ENCODE results near the gene RGS3. TPM values are rescaled to one million over a fixed set of nuclear protein-coding genes. Genes with fewer than 3 reads are reported as not detected.
A peak's percentile ranks its signal among the peaks of the same experiment; 100 is the strongest.

The RGS3 gene
- total RNA-seq, 1 experiment from 2014 or later = 71.1 TPM

- DNase-seq = peak; percentile 30 to 55
- Mint-ChIP-seq H3K9me3 (ENCODE audit: unreplicated experiment) (no peaks in the 10 kb centered on the region), H3K36me3 (ENCODE audit: insufficient read depth, unreplicated experiment) (peaks cover 96% of the 10 kb centered on the region), H3K27me3 (ENCODE audit: insufficient read depth, unreplicated experiment) (no peaks in the 10 kb centered on the region), H3K27ac (ENCODE audit: unreplicated experiment) (peak overlapping the region; percentile 77), H3K4me3 (ENCODE audit: unreplicated experiment) (peak overlapping the region; percentile 45), H3K4me1 (ENCODE audit: low read depth, unreplicated experiment) (peaks cover 25% of the 10 kb centered on the region)
- Histone ChIP-seq H3K36me3 (ENCODE audit: control insufficient read depth, insufficient read depth, low read length) (peaks cover 7% of the 10 kb centered on the region), H3K9me3 (no peaks in the 10 kb centered on the region), H3K27me3 (replicated peaks; ENCODE audit: control insufficient read depth, insufficient read depth, low read length) (no peaks in the 10 kb centered on the region), H3K4me1 (peaks cover 28% of the 10 kb centered on the region), H3K4me3 (ENCODE audit: low read depth, low read length) (no peak overlapping the region)
- ChIA-PET POLR2A (interaction anchor here (0.6 kb wide), 1 partner anchor 9 kb away, joined by 3 read pairs; no protein-coding TSS in a partner anchor), CTCF (no interaction called here)
- intact Hi-C loops (cut with micrococcal nuclease; ENCODE audit: unreplicated experiment) = loop anchor here (5.0 to 10.0 kb wide), 2 partner anchors 57 to 135 kb away; partner anchors contain the start of gene RGS3
- no peak for TF ChIP-seq CTCF (IDR thresholded peaks at IDR 0.05; ENCODE audit: insufficient read depth in 1 of 2, low read depth in 1 of 2, low read length in 1 of 2, severe bottlenecking in 1 of 2, unreplicated experiment in 1 of 2)
- no TSS peak for BruUV-seq (replicated peaks)
Observed at GRCh38 chr9:113519426-113520108, 56.0 kb downstream of the RGS3 start.

GRCh38 chr9:113520109-113520642, 56.6 kb downstream of the RGS3 start:
- H3K9me3 ChIP-seq = no peaks in the 10 kb centered on the region
- Mint-ChIP-seq H3K4me3 (ENCODE audit: unreplicated experiment) (peak overlapping the region; percentile 45), H3K4me1 (ENCODE audit: low read depth, unreplicated experiment) (peaks cover 25% of the 10 kb centered on the region), H3K36me3 (ENCODE audit: insufficient read depth, unreplicated experiment) (peaks cover 96% of the 10 kb centered on the region), H3K9me3 (ENCODE audit: unreplicated experiment) (no peaks in the 10 kb centered on the region), H3K27me3 (ENCODE audit: insufficient read depth, unreplicated experiment) (no peaks in the 10 kb centered on the region), H3K27ac (ENCODE audit: unreplicated experiment) (peak overlapping the region; percentile 77)
- H3K4me3 ChIP-seq (ENCODE audit: low read depth, low read length) = no peak overlapping the region
- intact Hi-C loops (cut with micrococcal nuclease; ENCODE audit: unreplicated experiment) = loop anchor here (10.0 kb wide), 1 partner anchor 135 kb away; no protein-coding TSS in a partner anchor
- ChIA-PET POLR2A (interaction anchor here (0.6 kb wide), 1 partner anchor 9 kb away, joined by 3 read pairs; no protein-coding TSS in a partner anchor), CTCF (no interaction called here)
- no TSS peak for BruUV-seq (replicated peaks)
- H3K36me3 ChIP-seq (ENCODE audit: control insufficient read depth, insufficient read depth, low read length) = peaks cover 7% of the 10 kb centered on the region
- no peaks in the 10 kb centered on the region for H3K27me3 ChIP-seq (replicated peaks; ENCODE audit: control insufficient read depth, insufficient read depth, low read length)
- TF ChIP-seq CTCF (IDR thresholded peaks at IDR 0.05; ENCODE audit: insufficient read depth in 1 of 2, low read depth in 1 of 2, low read length in 1 of 2, severe bottlenecking in 1 of 2, unreplicated experiment in 1 of 2) = no peak
- H3K4me1 ChIP-seq = peaks cover 28% of the 10 kb centered on the region
- no peak for DNase-seq

- Histone ChIP-seq H3K9me3 (no peaks in the 10 kb centered on the region), H3K36me3 (ENCODE audit: control insufficient read depth, insufficient read depth, low read length) (peaks cover 7% of the 10 kb centered on the region), H3K4me1 (peaks cover 28% of the 10 kb centered on the region), H3K4me3 (ENCODE audit: low read depth, low read length) (no peak overlapping the region), H3K27me3 (replicated peaks; ENCODE audit: control insufficient read depth, insufficient read depth, low read length) (no peaks in the 10 kb centered on the region)
- CTCF ChIA-PET = no interaction called here
- POLR2A ChIA-PET = no interaction called here
- intact Hi-C loops (cut with micrococcal nuclease; ENCODE audit: unreplicated experiment) = loop anchor here (10.0 kb wide), 1 partner anchor 133 kb away; no protein-coding TSS in a partner anchor
- H3K9me3 Mint-ChIP-seq (ENCODE audit: unreplicated experiment) = no peaks in the 10 kb centered on the region
- no peak for DNase-seq
- no peak for TF ChIP-seq CTCF (IDR thresholded peaks at IDR 0.05; ENCODE audit: insufficient read depth in 1 of 2, low read depth in 1 of 2, low read length in 1 of 2, severe bottlenecking in 1 of 2, unreplicated experiment in 1 of 2)
- peaks cover 25% of the 10 kb centered on the region for H3K4me1 Mint-ChIP-seq (ENCODE audit: low read depth, unreplicated experiment)
- no peak overlapping the region for H3K4me3 Mint-ChIP-seq (ENCODE audit: unreplicated experiment)
- no peaks in the 10 kb centered on the region for H3K27me3 Mint-ChIP-seq (ENCODE audit: insufficient read depth, unreplicated experiment)
- H3K36me3 Mint-ChIP-seq (ENCODE audit: insufficient read depth, unreplicated experiment) = peaks cover 93% of the 10 kb centered on the region
- no TSS peak for BruUV-seq (replicated peaks)
- peak overlapping the region; percentile 59 for H3K27ac Mint-ChIP-seq (ENCODE audit: unreplicated experiment)
Observed at GRCh38 chr9:113521693-113522255, 58.2 kb downstream of the RGS3 start.
